ENCODE measurements around the gene MIA2. TPM values are rescaled to one million over a fixed set of nuclear protein-coding genes. Genes with fewer than 3 reads are reported as not detected.

MIA2 gene
- total and polyA plus RNA-seq, 8 donors: 24.7 to 47.4 (median 34.4) TPM

DNA sequence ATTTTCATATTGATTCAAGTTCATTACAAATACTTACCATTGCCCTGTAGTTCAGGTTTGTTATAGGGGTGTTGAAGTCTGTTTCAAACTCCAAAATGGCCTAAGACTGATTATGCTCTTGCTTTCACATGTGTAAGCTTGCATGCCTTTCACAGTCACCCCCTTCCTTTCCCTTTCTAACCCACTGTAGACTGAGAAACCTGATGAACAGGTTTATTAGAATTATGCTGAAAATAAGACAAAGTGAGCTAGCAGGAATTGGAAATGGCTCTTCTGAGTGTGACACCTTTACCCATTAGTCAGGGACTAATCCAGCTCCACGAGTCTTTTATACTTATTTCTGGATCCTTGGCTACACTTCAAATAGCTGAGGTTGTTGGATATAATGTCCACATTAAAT lies 159.6 kb downstream of the MIA2 start:
- 20 to 35% methylated on average over 1 of the region's 1 CpG for WGBS, 2 donors
- intact Hi-C loops (cut with DNase I): no loop called here
- TF ChIP-seq, protein P1, sequence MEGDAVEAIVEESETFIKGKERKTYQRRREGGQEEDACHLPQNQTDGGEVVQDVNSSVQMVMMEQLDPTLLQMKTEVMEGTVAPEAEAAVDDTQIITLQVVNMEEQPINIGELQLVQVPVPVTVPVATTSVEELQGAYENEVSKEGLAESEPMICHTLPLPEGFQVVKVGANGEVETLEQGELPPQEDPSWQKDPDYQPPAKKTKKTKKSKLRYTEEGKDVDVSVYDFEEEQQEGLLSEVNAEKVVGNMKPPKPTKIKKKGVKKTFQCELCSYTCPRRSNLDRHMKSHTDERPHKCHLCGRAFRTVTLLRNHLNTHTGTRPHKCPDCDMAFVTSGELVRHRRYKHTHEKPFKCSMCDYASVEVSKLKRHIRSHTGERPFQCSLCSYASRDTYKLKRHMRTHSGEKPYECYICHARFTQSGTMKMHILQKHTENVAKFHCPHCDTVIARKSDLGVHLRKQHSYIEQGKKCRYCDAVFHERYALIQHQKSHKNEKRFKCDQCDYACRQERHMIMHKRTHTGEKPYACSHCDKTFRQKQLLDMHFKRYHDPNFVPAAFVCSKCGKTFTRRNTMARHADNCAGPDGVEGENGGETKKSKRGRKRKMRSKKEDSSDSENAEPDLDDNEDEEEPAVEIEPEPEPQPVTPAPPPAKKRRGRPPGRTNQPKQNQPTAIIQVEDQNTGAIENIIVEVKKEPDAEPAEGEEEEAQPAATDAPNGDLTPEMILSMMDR (IDR thresholded peaks at IDR 0.05): no peak
- peaks cover 0 to 8% (median 3%) of the 10 kb centered on the region in 3 donors for H3K4me1 ChIP-seq
- no peaks in the 10 kb centered on the region for H3K9me3 ChIP-seq
- H3K27ac ChIP-seq: no peak overlapping the region
- peaks cover 0 to 15% (median 0%) of the 10 kb centered on the region in 3 donors for H3K36me3 ChIP-seq
- ATAC-seq: no peak
- no peak for DNase-seq
- no peak overlapping the region for H3K4me3 ChIP-seq
- FAIRE-seq: no peak
- H3K27me3 ChIP-seq: no peaks in the 10 kb centered on the region

DNA sequence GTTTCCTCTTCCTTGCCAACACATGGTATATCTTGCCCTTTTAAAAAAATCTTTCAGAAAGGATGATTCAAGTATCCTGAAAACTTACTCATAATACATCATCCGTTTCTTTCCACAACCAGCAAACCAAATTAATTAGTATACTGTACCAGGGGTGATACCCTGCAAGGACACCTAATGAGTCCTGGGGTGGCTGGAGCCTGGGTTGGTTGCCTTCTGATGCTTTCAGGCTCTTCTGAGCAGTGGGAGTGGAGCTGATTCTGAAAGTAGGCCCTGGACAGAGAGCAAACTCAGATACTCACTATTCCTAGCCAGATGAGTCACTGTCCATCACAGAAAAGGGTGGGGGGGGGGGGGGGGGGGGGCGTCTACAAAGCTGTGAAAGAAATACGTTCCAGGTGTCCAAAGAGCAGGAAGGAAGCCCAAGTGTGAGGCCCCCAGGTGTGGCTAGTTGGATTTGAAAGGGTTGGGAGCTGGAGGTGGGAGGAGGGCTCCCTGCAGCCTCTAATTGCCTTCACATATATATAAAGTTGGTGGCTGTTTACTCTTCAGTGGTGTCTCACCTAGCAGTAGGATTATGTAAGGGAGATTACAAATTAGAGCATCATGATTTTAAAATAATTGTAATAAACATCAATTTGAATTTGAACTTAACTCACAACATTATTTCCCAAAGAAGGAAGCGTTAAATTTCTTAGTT lies 162.0 kb downstream of the MIA2 start:
- Histone ChIP-seq H3K36me3 (peaks cover 3 to 34% (median 10%) of the 10 kb centered on the region in 3 donors), H3K27me3 (no peaks in the 10 kb centered on the region), H3K9me3 (no peaks in the 10 kb centered on the region), H3K4me1 (peaks cover 0 to 6% (median 0%) of the 10 kb centered on the region in 3 donors), H3K4me3 (no peak overlapping the region), H3K27ac (no peak overlapping the region)
- TF ChIP-seq, protein P1 (IDR thresholded peaks at IDR 0.05): no peak
- no peak for DNase-seq
- intact Hi-C loops (cut with DNase I): no loop called here
- FAIRE-seq: no peak
- ATAC-seq: no peak
- 83 to 87% methylated on average over 4 of the region's 4 CpGs for WGBS, 2 donors

DNA sequence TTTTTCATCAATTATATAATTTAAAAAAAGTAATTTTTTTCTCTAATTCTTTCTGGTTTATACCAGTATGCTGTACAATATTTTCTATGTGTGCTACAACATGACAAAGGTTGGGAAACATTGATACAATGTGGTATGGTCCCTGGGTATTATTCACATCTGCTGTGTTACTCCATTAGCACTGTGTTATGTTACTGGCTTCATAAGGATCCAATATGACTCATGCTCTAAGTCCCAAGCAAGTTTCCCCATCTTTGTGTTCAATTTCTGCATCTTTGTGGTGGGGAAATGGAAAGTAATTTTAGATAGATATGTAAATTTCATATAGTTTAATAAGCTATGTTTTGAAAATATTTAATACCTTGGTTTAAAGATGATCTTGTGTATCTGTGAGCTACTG lies 162.7 kb downstream of the MIA2 start:
- Histone ChIP-seq H3K4me3 (no peak overlapping the region), H3K4me1 (no peaks in the 10 kb centered on the region), H3K27ac (no peak overlapping the region), H3K27me3 (no peaks in the 10 kb centered on the region), H3K36me3 (peaks cover 3 to 34% (median 10%) of the 10 kb centered on the region in 3 donors), H3K9me3 (no peaks in the 10 kb centered on the region)
- DNase-seq (no peak), FAIRE-seq (peak; percentile 75), ATAC-seq (no peak)
- TF ChIP-seq, protein P1 (IDR thresholded peaks at IDR 0.05): no peak
- intact Hi-C loops (cut with DNase I): no loop called here

DNA sequence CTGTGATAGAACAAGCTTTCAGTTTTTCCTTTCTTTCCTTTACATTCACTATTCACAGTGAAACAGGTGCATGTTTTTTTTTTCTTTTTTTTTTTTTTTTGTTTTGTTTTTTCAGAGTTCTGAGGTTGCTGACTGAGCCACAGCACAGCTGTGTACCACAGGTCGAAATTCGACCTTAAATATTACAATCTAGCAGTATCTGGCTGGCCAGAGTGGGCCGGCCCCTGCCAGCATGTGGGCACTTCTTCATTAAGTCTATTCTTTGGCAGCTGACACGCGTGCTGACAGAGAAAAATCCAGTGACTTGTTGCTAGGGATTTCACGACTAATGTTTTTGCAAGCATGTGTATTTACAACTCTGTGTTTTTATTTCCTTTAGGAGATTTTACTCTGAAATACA lies 164.7 kb downstream of the MIA2 start:
- Histone ChIP-seq H3K4me3 (no peak overlapping the region), H3K4me1 (no peaks in the 10 kb centered on the region), H3K36me3 (peaks cover 3 to 34% (median 10%) of the 10 kb centered on the region in 3 donors), H3K27ac (no peak overlapping the region), H3K27me3 (no peaks in the 10 kb centered on the region), H3K9me3 (no peaks in the 10 kb centered on the region)
- ATAC-seq (no peak), DNase-seq (no peak), FAIRE-seq (no peak)
- WGBS, 2 donors: 67 to 72% methylated on average over 6 of the region's 6 CpGs
- TF ChIP-seq, protein P1 (IDR thresholded peaks at IDR 0.05): no peak
- intact Hi-C loops (cut with DNase I): no loop called here

DNA sequence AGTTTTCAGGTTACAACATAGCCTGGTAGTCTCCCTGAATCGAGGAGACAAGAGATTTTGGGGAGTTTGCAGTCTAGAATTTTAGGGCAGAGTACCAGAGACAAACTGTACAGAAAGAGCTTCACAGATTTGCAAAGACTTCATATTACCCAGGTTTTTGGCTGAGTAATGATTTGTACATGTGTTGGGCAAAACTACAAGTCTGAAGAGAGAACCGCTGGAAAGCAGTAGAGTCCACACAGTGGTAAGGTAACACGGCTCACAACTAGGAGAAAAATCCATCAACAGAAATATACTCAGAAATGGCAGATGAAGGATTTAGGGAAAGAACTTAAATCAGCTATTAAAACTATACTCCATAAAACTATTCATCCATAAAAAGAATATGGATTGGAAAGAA lies 172.8 kb downstream of the MIA2 start:
- Histone ChIP-seq H3K4me3 (no peak overlapping the region), H3K4me1 (no peaks in the 10 kb centered on the region), H3K9me3 (no peaks in the 10 kb centered on the region), H3K36me3 (no peaks in the 10 kb centered on the region), H3K27ac (no peak overlapping the region), H3K27me3 (no peaks in the 10 kb centered on the region)
- TF ChIP-seq, protein P1 (IDR thresholded peaks at IDR 0.05): no peak
- ATAC-seq: no peak
- intact Hi-C loops (cut with DNase I): no loop called here
- 70 to 87% methylated on average over 3 of the region's 3 CpGs for WGBS, 2 donors
- DNase-seq: no peak
- no peak for FAIRE-seq
